Heart left ventricle (tissue), 13 donors: ENCODE data around the gene BDH1.

Experiments used
- POLR2A ChIP-seq, 2 donors: fragments of 450-650 bp; IDR thresholded peaks; one replicate each; pipeline ENCODE4 v1.6.1; 2017; ENCODE audit warnings: antibody characterized with exemption in 2 of 2, mild to moderate bottlenecking in 2 of 2, moderate library complexity in 2 of 2
- TF ChIP-seq, protein P1 (sequence below), 12 donors: fragments of 200-600 bp; sonication (generic) in 4 of 12; IDR thresholded peaks; one replicate each; pipeline versions ENCODE4 v1.5.0 to v1.8.0; 2018 to 2022; ENCODE audit warnings: antibody characterized with exemption in 12 of 12, mild to moderate bottlenecking in 5 of 12
- donor health status: ischemic (EF 13 %, LVEDD 7.1; RV severe dilation, severe dysfunction).
- donor health status: DM: no; HTN: yes; CAD: no.
- donor health status: DM: no; HTN: no; CAD: no.
- donor health status: ischemic (EF 25% LVEDD 6.9; RV normal size, moderate dysfunction).
- donor health status: ischemic (EF 25% LVEDD 5.7; RV mildly dilated, moderate dysfunction).
- donor health status: ischemic (EF 35%, LVEDD 5.7; RV mildly dilated, moderate dysfunction).
- donor health status: nonischemic (EF 11% LVEDD 7.7; RV severe dilation, severe dysfunction).
- donor health status: DM: yes; HTN: yes; CAD: no.
- donor health status: PGD.
- donor health status: ischemic (EF 29% LVEDD 5.4; RV normal size, mild dysfunction).
- donor health status: nonischemic (EF 23%, LVEDD 6.1; RV moderate dilation, normal function).

- TF ChIP-seq, protein P1, sequence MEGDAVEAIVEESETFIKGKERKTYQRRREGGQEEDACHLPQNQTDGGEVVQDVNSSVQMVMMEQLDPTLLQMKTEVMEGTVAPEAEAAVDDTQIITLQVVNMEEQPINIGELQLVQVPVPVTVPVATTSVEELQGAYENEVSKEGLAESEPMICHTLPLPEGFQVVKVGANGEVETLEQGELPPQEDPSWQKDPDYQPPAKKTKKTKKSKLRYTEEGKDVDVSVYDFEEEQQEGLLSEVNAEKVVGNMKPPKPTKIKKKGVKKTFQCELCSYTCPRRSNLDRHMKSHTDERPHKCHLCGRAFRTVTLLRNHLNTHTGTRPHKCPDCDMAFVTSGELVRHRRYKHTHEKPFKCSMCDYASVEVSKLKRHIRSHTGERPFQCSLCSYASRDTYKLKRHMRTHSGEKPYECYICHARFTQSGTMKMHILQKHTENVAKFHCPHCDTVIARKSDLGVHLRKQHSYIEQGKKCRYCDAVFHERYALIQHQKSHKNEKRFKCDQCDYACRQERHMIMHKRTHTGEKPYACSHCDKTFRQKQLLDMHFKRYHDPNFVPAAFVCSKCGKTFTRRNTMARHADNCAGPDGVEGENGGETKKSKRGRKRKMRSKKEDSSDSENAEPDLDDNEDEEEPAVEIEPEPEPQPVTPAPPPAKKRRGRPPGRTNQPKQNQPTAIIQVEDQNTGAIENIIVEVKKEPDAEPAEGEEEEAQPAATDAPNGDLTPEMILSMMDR (IDR thresholded peaks at IDR 0.05) = no peak
- no peak for TF ChIP-seq POLR2A (IDR thresholded peaks at IDR 0.05)
These were observed 45.1 kb downstream of the BDH1 start for GRCh38 chr3:197510642-197511018.
